GM21423 (cell line): ENCODE data around the gene POMT2.
"Not testable (repeated sequence)": the region's sequence is repeated elsewhere in the genome, so short reads cannot be mapped to it uniquely, and the experiment has no call there.

Experiments
- ATAC-seq: cut with Tn5 transposase; IDR thresholded peaks from one replicate; pipeline ENCODE4 v1.9.1; 2021; ENCODE audit warnings: mild to moderate bottlenecking, moderate library complexity; ENCODE audit not compliant: unreplicated experiment

Gene POMT2

DNA sequence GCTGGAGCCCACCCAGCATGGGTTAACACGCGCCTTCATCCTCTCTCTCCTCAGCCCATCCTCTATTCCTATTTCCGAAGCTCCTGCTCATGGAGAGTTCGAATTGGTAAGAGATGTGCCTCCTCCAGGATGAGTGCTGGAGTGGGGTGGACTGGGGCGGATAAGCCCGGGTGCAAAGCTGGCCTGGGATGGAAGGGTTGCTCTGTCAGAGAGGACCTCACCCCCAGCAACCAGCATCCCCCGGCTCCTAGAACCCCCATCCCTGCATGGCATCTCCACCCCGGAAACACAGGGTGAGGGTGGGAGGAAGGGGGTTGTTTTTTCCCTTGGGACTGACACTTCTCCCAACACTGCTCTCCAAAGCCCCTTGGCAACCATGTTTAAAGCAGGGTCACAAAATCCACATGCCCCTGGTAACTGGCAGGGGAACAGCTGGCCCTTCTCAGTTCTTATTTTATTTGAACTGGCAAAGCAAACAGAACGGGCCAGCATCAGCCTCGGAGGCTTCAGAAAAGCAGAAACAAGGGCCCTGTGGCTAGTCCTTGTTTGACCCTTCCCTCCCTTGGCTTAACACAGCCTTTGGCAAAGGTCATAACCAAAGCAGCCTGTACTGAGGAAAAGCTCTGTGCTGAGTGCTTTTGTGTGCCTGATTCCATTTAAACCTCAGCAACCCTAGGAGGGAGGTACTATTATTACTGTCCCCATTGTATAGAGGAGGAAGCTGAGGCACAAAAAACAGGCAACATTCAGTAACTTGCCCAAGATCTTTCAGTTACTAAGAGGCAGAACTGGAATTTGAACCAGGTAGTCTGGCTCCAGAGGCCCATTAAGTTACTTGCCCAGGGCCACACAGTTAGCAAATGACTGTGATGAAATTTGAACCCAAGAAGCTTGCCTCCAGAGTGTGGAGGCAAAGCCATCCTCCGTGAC is 4.4 kb upstream of the POMT2 start:
- no peak for ATAC-seq

DNA sequence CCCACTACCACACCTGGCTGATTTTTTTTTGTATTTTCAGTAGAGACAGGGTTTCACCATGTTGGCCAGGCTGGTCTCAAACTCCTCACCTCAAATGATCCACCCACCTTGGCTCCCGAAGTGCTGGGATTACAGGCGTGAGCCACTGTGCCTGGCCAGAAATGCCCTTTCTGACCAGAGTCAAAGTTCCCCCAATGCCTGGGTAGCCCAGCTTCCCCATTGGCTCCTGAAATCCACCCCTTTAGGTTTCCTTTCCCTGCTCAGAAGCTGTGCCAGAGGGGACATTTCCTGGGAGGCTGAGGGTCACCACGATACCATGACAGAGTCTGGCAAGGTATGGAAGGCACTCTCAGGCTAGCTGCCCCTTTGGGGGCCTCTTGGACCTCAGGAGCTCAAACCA is 3.6 kb upstream of the POMT2 start:
- ATAC-seq = no peak

DNA sequence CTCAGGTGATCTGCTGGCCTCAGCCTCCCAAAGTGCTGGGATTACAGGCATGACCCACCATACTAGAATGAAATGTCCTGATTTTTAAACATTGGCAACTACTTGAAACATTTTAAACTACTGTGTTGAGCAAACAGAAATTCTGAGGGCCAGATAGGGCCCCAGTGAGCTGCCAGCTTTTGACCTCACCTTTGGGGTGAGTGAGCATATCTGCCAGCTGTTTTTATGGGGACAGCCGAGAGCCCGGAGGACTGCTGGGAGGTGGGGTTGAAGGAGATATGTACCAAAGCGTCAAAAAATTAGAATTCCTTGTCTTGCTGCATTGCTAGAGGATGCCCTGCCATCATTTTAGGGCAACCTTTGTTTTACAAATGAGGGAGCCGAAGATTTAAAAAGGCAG is 2.9 kb upstream of the POMT2 start:
- ATAC-seq = no peak

DNA sequence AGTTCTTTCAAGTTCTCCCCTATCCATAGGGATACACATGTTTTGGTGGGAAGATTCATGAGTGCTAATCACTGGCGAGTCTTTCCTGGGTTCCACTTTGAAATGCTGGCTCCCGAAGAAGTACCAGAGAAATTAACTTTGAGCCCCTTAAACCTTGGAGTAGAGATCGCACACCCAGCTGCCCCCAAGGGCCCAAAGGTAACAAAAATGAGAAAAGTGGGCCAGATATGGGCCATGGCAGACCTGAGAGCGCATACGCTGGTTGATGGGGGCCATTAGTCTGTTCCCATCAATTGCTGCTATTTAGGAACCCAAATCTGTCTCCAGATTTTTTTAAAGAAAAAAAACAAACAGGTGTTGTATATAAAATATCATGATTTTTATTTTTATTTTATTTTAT is 2.3 kb upstream of the POMT2 start:
- ATAC-seq = no peak

DNA sequence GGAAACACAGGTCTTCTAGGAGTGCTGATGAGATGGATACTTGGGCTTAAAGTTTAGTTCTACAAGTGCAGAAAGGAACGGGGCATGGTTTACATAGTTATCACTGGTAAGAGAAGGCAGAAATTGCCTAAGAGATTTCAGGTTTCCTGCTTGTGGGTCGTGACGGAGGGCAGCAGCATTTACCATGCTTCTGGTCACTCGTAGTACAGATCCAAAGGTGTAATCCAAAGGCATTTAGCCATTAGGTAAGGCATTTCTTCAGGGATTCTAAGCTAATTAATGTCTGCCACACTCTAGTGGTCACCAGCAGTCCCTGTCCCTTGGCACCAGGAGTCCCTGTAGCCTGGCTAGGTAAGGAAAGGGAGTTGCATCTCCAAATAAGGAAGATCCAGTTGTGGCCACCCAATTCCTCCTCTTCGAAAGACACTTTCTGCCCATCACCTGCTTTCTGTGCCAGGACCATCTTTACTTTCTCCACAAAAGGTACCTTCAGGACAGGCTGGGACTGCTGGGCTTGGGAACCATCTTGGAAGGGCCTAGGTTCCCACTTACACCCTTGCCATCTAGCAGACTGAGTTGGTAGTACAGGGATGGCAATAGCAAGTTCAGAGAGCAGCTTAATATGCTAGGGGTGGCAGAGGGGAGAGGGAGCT is 1.7 kb upstream of the POMT2 start:
- ATAC-seq = no peak

DNA sequence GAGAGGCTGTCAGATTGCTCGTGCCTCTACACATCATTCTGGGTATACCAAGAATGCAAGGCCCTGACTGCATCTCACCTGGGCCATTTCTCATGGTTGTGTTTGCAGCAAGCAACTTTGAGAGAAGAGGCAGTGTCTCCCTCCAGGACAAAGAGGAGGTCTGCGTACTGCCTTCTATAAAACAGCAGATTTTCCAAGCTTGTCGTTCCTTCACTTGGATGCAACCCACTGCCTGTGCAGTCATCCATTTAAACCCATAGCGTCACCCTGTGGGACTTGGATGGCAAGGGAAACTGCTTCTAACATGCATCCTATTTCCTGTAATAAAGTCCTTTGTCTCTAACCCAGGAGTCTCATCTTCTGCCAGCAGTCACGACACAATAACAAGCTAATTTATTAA is 1.3 kb downstream of the POMT2 start:
- ATAC-seq = no peak

DNA sequence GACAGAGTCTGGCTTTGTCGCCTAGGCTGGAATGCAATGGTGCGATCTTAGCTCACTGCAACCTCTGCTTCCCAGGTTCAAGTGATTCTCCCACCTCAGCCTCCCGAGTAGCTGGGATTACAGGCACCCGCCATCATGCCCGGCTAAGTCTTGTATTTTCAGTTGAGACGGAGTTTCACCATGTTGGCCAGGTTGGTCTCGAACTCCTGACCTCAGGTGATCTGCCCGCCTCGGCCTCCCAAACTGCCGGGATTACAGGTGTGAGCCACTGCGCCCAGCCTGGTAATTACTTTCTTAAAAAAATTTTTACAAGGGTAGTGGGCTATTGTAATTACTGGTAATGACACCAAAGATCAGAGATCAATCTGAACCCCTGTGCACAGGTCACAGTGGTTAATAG is 1.9 kb downstream of the POMT2 start:
- not testable (repeated sequence) for ATAC-seq

DNA sequence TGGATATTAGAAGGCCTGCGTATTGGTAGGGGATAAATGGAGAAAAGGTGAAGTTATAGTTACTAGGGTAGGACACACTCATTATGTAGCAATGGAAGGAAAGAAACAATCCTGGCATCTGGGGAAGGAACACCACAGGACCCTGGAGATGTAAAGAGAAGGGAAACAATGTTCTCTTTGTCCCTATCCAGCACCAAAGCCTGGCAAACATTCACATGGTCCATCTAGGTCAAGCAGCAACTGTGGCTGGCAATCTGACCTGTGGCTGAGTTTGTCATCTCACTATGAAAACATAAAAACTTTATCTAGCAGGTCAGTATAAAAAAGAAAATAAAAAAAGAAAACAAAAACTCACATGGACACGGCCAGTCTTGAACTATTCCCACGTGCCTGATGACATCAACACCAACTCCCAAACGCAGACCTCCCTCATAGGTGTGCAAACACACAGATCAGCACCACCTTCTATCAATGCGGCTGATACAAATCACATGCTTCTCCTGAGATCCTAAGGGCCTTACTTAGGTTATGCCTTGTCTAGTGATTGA is 2.6 kb downstream of the POMT2 start:
- no peak for ATAC-seq

DNA sequence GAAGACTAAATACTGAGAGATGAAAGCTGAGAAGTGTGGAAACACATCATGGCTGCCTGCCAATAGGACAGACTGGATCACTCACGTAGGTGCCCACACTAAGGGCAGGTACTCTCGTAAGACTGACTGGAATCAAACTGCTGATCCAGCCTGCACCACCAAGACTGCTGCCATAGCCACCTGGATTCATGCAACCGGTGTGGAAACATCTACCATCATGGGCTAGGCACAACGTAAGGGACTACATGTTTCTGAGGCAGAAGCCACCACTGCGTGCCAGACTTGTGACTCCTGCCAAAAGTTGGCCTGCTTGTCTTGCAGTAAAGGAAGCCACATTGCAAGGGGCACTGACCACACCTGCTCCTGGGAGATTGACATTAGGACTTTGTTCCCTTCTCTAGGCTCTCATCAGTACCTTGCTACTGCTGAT is 3.8 kb downstream of the POMT2 start:
- no peak for ATAC-seq

DNA sequence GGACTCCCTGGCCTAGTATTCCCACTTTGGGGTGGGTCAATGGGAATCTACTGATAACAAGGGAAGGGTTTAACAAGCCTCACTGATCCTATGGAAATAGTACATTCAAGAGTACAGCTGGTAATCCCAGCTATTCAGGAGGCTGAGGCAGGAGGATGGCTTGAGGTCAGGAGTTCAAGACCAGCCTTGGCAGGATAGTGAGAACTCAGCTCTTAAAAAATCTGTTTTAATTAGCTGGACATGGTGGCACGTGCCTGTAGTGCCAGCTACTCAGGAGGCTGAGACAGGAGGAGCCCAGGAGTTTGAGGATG is 4.5 kb downstream of the POMT2 start:
- ATAC-seq = no peak

DNA sequence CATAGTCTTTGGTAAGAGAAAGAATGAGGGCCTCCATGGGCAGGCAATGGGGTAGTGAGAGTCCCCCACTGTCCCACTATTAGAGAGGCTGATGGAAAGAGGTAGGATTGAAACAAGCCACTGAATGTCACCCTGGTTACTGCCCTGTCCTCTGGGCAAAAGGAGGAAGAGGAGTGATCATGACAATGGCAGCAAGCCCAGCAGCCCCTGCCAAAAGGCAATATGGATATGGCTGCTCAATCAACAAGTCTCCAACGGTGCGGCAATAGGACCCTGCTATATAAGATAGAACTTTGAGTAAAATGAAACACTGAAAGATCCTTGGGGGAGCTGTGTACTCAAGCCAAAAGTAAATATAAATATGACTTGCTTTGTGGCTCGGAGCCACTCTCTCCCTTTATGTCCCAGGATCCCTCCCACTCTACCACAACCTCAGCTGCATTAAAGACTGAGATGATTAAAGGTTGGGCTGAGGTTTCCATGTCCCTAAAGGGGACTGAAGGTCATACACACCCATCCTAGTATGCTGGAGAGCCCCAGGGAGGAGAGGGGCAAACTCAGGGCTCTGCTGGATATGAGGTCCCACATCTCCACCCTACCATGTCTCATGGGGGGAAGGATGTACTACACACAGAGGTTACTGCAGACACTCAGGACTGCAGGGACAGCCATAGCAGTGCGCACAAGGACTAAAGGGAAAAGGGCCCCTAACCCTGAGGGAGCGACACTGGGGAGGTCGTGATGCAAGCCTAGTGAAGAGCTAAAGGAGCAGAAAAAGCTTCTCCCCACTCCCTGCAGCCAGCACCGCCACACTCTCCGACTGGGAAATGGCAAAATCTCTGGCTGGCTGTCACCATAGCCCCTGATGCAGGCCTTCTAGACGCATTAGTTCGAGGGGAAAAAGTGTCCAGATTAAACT is 5.9 kb downstream of the POMT2 start:
- ATAC-seq = no peak

DNA sequence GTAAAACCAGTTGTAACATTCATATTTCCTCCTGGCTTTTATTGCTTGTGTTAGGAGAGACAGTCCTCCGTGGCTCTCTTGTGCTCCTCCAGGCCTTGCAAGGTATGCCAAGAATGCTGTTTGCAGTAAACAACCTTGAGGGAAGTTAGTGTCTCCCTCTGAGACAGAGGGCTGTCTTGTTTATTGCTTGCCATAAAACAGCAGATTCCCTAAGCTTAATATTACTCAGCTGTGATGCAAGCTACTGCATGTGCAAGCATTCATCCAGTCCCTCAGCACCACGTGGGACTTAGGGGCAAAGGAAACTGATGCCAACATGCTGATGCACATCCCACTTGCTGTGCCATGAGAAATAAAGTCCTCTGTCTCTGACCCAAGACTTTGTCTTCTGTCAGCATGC is 6.6 kb downstream of the POMT2 start:
- no peak for ATAC-seq

DNA sequence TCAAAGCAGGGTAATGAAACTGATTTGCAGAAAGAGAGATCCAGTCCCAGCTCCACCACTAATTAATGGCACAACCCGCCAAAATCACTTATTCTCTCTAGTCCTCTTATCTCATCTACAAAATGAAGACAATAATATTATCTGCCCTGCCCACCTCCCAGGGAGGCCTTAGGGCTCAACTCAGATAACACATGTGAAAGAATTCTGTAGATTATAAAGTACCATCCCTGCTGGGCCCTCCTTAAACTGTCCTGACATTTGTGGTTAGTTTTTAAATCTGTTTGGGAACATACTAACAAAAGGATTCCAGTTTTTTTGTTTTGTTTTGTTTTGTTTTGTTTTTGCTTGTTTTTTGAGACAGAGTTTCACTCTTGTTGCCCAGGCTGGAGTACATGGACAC is 7.3 kb downstream of the POMT2 start:
- no peak for ATAC-seq

DNA sequence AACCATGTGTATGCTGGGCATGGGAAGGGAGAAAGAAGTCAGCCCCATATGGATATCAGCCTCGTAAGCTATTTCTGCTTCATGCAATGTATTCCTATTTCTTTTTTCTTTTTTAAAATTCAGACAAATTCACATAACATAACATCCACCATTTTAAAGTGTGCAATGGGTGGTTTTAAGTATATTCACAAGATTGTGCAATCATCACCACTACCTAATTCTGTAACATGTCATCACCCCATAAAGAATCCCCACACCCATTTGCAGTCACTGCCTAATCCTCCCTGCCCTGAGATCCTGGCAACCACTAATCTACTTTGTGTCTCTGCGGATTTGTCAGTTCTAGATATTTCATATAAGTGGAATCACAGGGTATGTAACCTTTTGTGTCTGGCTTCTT is 9.5 kb downstream of the POMT2 start:
- ATAC-seq = no peak

DNA sequence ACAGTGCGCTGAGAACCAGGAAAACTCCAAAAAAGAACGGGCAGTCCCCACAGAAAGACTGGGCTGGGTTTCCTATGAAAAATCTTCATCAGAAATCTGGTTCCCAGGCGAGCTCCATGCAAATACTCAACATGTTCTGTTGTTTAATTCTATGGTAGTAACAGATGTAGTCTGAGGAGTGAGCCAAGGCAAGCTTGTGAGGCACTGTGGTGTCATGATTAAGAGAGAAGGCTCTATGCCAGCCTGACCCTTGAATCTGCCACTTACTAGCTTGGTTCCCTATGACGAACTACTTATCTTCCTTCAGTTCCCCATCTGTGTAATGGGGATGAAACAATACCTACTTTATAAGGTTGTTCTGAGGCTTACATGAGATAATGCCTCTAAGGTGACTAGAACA is 10.7 kb downstream of the POMT2 start:
- no peak for ATAC-seq

DNA sequence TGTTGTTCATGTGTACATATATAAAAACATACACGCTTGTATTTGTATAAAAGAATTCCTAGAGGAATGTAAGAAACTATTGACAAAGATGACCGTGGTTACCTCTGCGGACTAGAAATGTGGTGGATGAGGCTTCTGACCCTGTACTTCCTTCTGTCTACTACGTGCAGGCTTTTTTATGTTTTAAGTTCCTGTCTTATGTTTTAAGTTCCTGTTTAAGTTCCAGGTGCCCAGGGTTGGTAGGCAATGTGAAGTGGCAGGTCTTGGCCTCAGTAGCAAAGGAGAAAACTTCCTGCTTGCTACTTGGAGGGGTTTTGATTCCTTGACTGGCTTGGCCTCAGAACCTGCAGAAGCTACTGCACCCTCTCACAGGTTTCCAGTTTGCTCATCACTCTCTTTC is 11.6 kb downstream of the POMT2 start:
- no peak for ATAC-seq

DNA sequence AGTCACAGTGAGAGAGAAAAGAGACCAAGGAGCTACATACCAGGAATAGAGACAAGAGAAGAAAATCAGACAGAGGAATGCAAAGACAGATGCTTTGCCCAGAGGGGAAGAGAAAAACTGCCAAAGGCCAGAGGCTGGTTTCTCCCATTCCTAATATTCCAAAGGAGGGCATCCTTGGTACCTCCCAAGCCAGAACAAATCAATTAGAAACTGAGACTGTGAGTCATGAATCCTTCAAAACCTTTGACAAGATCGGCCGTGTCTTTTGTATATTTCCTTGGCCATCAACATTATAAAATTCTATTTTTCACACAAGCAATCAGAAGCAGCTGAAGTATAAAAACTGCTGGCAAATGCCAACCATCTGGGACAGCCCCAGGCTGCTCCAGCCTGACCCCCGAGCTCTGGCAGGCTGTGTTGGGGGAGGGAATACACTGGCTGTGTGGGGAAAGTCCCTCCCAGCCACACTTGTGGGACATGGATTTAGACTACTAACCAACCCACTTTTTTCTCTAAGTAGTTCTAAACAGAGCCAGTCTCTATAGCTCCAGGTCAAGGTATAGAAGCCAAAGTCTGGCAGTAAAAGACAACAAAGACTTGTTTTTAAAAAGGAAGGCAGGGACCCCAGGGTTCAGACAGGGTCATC is 13.7 kb downstream of the POMT2 start:
- ATAC-seq = no peak

DNA sequence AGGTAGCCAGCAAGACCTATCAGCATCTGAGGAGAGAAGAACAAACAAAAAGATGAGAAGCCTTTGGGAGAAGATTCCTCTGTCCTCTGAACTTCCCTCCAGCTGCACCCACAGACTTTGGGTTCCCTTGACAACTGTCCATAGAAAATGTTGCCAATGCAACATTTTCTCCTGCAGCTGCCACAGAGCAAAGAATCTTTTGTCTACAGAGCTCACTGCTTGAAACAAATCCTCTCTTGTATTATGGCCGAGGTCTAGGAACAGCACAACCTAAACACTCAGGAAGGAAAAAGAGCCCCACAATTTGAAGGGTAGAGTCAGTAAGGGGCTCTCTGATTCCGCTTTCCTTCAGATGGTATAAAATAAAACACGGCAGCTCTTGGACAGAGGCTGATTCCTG is 14.3 kb downstream of the POMT2 start:
- ATAC-seq = no peak

DNA sequence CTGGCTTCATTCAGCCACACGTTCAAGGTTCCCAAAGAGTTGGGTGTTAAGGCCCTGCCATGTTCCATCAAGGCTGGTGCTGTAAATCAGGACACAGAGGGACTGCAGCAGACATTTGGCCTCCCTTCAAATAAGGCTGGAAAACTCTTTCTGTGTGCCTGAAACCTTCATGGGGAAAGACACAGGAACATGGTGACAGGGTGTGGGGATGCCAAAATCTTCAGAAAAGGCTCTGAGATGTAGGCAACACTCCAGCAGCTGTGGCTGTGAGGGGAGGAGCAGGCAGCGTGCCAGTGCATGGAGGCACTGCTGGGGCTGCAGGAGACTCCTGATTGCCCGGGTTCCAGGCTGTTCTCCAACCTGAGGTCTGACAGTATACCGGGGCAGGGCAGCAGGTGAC is 15.0 kb downstream of the POMT2 start:
- ATAC-seq = no peak

DNA sequence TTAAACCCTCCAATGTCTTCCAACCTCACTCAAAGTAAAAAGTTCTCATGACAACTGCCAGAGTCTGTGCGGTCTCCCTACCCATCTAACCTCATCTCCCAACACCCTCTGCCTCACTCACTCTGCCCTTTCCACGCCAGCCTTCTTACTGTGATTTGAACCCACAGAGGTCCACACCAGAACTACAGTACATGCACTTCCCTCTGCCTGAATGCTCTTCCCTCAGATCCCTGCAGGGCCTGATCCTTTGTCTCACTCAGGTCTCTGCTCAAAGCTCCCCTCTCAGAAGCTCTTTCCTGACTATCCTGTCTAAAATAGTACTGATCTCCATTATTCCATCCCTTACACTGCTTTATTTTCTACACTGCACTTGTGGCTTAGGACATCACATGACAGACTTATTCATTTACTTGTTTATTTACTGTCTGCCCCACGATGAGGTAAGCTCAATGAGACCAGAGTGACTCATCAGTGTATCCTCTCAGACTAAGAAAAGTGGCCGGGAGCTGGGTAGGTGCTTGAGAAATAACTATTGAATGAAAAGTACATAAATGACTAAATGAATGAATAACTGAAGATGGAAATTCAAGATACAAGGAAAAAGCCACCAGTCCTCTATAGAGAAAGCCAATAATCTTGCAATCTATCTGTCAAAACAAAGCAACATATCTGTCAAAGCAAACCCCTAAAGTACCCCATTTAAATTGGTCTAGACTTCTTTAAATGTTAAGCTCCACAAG is 17.1 kb downstream of the POMT2 start:
- peak; percentile 77 for ATAC-seq
